ENCODE results near the gene SLC22A5.
"Not testable (repeated sequence)": the region's sequence is repeated elsewhere in the genome, so short reads cannot be mapped to it uniquely, and the experiment has no call there.

- not testable (repeated sequence) for TF ChIP-seq CTCF, POLR2AphosphoS5, POLR2A (IDR thresholded peaks at IDR 0.05)
Observed at GRCh38 chr5:132438267-132438645, 68.7 kb downstream of the SLC22A5 start.

Data from breast epithelium (tissue), 3 donors.